ENCODE data around the gene SOD3.

DNA sequence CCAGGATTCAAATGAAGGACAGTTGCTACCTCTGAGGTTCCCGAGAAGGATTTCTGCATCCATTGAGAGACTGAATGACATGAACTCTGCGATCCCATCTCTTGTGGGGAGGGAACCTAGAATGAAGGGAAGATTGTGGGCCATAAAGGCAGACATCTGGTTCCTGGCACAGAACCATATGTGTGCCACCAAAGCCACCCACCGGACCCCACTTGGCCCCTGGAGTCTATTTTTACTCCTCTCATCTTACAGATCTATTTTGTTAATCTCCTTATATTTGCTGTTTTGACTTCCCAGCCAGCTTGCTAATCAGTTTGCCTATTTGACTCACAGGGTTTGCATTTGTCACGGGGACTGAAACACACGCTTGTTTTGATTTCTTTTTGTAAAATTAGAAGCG, 7.3 kb downstream of the SOD3 start:
- TF ChIP-seq POLR2A (IDR thresholded peaks at IDR 0.05) (no peak), POLR2AphosphoS5 (IDR thresholded peaks at IDR 0.05) (no peak)
- TF ChIP-seq, protein P1, sequence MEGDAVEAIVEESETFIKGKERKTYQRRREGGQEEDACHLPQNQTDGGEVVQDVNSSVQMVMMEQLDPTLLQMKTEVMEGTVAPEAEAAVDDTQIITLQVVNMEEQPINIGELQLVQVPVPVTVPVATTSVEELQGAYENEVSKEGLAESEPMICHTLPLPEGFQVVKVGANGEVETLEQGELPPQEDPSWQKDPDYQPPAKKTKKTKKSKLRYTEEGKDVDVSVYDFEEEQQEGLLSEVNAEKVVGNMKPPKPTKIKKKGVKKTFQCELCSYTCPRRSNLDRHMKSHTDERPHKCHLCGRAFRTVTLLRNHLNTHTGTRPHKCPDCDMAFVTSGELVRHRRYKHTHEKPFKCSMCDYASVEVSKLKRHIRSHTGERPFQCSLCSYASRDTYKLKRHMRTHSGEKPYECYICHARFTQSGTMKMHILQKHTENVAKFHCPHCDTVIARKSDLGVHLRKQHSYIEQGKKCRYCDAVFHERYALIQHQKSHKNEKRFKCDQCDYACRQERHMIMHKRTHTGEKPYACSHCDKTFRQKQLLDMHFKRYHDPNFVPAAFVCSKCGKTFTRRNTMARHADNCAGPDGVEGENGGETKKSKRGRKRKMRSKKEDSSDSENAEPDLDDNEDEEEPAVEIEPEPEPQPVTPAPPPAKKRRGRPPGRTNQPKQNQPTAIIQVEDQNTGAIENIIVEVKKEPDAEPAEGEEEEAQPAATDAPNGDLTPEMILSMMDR (IDR thresholded peaks at IDR 0.05) = no peak
